Activated CD8-positive, alpha-beta memory T cell treated with anti-CD3 and anti-CD28 coated beads, Interleukin-2, amount 50 U/mL, for 48 hours (primary cell): ENCODE data around the gene CCNC.
"Not testable (repeated sequence)": the region's sequence is repeated elsewhere in the genome, so short reads cannot be mapped to it uniquely, and the experiment has no call there.

ENCODE experiments used
- DNase-seq: peaks from one replicate; pipeline ENCODE4 v3.0.0-alpha.2; 2020

The CCNC gene

DNA sequence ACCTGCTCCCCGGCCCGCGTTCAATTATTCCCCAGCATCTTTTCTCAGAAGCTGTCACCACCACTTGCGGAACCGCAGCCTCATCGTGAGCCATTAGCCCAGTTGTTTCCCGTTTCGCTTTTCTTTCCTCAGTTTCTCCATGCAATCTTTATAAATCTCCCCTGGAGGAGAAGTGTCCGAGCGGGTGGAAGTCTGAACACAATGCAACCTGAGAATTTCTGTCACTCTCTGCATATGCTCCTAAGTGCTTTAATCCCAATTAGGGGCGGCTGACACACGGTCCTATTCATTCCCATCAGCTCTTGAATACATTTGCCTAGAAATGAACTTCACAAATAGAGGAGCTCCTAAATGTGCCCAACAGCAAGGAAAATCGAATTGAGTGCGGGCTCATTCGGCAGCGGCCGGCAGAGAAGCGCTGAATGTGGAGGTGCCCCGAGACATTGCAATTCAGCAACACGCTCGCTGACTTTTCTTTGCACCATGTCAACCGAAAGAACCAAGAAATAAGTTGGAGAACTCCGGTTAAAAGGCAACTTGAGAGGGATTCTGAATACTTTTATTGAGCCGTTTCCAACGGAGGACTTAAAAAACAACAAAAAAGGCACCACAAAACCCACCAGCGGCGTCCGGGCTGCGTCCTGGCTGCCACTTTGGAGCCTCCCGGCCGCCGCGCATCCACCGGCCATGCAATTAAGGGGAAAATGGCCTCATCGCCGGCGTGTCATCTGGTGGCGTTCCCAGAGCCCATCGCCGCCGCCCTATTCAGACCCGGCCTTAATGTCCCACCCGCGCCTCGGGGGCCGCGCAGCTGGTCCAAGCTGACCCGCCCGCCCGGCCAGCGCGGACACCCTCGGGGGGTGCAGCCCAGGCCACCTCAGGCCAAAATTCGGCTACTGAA is 34.3 kb upstream of the CCNC start:
- peak; percentile 59 for DNase-seq

DNA sequence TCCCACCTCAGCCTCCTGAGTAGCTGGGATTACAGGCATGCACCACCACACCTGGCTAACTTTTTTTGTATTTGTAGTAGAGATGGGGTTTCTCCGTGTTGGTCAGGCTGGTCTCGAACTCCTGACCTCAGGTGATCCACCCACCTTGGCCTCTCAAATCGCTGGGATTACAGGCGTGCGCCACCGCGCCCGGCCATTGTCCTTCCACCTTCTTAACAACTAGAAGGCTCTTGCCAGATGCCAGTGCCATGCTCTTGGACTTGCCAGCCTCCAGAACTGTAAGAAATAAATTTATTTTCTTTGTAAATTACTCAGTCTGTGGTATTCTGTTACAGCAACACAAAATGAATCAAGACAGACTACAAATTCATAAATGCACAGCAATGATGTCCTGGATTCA is 26.2 kb upstream of the CCNC start:
- DNase-seq = not testable (repeated sequence)

DNA sequence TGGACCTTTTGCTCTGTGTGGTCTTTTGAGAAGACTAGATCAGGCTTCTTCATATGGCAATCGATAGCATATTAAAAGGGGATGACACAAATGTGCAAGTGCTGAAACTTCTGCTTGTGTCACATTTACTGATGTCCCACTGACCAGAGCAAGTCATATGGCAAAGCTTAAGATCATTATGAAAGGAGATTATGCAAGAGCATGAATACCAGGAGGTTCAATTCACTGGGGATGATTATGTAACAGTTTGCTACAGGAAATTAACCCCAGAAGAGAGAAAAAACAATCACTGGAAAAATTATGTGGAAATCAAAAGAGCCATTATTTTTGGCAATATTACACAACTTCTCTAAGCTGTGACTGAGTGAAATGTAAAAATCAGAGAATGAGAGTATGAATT is 24.4 kb upstream of the CCNC start:
- no peak for DNase-seq

DNA sequence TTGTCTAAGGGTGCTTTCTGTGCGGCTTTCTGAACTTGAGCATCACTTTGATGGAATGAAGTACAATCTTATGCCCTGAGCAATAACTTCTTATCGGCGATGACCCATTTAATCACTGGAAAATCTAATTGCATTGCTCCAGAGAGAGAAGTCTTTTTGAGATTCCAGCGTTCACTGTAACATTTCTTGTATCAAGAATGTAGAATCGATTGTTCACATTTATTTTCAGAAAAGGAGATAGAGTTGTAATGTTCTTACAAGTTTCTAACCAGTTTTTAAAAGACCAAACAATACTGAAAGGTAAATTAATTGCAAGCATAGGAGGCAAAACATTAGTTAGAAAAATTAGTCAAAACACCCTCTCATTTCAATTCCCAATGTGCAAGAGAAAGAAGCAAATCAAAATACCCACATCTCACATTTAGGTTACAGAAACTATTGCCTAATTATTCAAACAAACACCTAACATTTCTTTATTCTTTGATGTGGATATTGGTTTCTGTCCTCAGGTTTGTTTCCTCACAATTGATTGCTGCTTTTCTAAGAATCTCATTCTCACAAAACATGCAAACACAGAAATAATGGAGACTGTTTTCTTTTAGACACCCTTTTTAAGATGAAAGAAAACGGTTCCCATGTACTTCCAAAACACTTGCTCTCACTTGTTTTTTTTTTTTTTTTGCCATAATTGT is 23.4 kb upstream of the CCNC start:
- no peak for DNase-seq

DNA sequence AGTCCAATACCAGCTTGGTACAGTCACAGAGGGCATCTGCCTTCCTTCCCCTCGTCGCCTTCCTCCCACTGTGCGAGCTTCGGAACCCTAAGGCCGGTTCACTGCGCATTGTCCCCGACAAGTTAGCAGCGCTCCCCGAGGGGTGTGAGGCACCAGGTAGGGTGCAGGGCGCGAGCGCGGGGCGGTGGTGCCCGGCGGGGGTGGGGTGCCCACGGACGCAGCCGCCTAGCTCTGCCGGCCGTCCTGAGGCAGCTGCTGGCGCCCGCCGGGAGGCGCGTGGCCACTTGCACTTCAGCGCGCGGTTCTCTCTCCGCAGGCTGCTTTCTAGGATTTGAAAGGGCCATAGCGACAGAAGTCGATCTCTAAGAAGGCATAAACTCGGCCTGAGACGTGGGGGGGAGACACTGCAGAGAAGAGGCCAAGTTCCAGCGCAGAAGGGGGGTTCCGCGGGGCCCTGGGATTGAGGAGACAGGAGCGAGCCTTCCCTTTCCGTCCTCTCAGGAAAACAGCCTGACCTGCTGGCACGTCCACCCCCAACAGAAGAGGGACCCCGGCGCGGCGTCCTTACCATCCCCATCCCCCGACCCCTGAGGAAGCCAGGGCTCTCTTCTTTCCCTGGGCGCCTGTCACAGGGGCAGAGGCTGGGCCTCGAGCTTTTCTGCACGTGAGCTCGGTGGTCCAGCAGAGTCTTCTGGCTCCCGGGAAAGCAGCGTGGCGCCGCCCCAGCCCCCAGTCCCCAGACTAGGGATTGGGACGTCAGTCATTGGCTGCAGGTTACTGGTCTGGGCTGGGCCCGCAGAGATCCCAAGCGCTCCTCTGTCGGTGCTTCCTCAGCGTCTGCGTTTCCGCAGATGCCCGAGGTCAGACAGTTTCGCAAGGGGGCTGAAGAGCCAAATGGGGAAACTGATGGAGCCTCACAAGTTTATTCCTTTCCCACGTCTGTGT is 22.5 kb upstream of the CCNC start:
- DNase-seq = no peak

DNA sequence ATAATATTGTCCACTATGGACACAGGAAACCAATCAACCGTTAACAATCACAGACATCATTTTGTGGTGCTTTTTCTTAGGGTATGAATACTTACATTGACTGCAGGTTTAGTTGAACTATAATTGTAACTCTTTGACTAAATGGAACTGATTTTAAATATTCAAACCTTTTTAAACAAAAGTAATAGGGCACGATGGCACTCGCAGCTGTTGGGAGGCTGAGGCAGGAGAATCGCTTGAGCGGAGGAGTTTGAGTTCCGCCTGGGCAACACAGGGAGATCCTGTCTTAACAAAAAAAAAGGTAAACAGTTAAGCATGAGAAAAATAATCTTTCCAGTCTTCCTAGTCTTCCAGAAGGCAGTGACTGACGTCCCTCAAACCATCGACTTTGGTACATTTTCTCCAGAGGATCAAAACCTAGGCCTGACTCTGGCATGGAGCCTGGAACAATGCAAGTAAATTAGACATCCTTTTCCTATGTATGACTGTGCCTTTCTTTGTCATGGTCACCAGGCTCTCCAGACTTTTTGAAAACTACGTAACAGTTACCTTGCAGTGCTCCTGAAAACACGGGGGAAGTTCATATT is 21.5 kb upstream of the CCNC start:
- no peak for DNase-seq

DNA sequence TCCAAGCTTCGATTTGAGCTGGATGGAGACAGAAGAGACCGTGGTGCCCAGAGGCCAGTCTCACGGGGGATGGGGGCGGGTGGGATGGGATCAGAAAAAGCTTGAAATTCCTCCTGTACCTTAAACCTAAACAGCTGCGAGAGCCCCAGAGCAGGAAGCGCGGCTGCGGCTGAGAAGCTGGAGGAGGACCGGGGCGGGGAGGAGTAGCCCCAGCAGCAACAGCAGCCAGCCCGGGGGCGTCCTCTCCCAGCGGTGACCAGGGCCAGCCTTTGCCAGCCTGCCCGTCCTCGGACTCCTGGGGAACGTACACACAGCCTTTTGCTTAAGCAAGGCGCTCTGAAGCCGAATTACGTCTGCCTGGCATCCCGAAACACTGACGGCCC is 20.8 kb upstream of the CCNC start:
- DNase-seq = no peak

DNA sequence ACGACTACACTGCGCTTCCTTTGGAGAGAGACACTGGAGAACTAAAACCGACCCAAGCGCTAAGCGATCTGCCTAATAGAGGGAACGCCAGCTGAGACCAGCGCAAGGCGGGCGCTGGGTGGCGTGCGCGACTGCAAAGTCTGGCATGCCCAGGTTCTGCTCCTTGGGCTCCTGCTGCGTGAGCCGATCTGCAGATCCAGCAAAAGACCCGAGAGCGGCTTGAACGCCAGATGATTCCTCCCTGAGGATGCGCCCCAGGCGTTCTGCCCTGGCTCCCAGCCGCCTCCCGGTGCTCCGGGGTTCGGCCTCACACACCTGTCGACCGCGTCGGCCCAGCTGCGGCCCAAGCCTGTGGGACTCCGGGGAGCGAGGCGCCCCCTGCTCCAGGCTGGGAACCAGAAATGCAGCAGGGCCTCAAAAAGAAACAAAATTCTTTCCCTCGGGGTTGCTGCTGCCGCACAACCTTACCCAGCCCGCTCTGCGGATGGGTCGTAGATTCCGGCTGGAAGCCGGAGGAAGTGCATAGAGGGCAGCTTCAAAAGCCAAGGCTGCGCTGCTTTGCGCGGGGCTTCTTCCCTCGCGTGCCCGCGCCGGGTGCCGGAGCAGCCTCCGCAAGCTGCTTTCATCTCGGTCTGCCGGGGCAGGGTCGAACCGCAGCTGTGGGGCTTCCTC is 20.3 kb upstream of the CCNC start:
- peak; percentile 82 for DNase-seq

DNA sequence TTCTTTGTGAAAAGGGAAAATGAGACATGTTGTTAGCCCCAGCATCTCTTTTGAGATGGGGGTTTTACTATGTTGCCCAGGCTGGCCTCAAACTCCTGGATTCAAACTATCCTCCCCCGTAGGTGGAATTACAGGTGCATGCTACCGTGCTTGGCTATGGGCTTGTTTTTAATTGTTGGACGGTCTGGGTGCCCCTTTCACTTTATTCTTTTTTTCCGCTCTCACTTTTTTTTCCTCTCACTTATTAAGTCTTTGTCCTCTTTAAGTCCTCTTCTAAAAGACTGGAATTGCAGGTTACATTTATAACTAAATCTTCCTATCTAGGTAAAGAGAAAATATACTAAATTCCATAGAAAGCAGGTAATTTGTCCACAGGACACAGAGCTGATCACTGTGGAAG is 19.3 kb upstream of the CCNC start:
- no peak for DNase-seq

DNA sequence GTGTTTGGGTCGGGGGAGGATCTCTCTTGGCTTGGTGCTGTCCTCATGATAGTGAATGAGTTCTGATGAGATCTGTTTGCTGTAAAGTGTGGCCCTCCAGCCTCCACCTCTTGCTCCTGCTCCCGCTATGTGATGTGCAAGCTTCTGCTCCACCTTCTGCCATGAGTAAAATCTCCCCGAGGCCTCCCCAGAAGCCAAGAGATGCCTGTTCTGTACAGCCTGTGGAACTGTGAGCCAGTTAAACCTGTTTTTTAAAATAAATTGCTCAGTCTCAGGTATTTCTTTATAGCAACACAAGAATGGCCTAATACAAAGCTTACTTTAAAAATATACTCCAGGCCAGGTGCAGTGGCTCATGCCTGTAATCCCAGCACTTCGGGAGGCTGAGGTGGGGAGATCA is 11.3 kb upstream of the CCNC start:
- no peak for DNase-seq

DNA sequence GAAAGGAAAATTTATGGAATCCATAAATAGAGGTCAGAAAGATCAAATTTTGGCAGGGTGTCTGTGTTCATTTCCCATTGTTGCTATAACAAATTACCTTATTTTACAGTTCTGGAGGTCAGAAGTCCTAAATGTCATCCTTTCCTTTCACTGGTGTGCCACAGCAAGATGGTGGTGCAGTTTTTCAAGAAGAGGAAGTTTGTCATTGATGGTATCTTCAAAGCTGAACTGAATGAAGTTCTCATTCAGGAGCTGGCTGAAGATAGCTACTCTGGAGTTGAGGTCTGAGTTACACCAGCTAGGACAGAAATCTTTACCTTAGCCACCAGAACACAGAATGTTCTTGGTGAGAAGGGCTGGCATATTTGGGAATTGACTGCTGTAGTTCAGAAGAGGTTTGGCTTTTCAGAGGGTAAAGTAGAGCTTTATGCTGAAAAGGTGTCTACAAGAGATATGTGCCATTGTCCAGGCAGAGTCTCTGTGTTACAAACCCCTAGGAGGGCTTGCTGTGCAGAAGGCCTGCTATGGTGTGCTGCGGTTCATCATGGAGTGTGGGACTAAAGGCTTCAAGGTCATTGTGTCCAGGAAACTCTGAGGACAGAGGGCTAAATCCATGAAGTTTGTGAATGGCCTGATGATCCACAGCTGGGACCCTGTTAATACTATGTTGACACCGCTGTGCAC is 7.2 kb upstream of the CCNC start:
- no peak for DNase-seq

DNA sequence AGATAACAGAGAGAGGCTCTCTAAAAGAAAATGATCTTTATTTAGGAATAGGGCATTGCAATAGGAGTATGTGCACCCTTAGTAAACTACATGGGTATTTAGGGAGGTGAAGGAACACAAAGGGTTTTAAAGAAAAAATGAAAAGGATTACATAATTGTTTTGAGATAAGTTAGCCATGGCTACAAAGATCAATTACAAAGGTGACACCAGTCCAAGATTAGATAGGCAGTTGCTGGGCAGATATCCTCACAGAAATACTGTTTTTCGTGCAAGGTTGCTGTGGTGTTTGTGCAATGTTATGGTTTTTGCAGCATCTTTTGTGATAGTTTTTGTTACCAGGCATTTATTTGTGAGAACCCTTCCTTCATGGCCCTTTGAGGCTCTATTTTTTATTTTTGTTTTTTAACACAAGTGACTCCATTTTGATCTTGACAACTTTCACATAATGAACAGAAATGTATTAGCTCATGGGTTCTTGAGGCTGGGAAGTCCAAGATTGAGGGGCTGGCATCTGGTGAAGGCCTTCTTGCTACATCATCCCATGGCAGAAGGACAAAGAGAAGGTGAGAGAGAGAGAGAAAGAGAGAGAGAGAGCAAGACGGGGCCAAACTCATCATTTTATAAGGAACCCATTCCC is 5.6 kb upstream of the CCNC start:
- no peak for DNase-seq

DNA sequence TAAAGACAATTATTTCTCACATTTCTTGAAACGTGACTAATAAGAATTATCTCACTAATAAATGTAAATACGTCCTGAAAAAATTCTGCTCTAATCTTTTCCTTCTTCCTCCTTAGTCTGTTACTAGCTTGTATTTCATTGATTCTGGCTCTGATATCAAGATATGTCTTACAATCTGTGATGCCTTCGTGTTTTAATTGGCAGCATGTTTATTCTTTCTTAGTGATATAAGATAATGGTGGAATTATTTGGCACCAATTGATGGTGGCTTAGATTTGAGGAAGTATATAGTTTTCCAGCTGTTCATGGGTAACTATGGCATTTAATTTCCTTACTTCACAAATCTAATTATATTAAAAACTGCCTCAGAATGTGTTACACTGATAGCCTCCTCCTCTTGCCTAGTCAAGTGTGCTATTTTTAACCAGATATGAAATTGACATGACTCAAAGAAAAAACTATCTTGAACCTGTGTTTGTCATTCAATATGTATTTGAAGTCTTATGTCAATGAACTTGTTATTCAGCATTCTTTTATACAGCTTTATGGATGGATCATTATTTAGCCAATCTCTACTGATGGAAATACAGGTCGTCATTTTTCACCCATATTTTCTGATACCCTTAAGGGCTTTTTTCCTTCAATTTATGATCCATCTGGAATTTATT is 5.3 kb downstream of the CCNC start:
- no peak for DNase-seq

DNA sequence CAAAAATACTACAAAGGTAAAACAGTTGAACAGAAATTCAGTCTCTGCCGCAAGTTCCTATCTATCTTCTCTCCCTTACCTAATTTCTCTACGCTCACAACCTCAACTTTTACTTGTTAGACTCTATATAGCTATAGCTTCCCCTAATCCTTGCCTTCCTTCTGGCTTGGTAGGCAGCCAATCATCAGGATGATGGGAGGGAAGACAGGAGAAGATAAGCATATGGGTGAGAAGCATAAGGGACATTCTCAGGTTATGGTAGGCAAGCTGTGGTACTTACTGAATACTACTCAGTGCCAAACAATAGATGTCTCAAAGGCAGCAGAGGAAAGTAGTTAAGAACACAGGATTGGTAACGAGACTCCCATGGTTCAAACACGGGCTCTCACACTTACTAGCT is 7.8 kb downstream of the CCNC start:
- DNase-seq = no peak

DNA sequence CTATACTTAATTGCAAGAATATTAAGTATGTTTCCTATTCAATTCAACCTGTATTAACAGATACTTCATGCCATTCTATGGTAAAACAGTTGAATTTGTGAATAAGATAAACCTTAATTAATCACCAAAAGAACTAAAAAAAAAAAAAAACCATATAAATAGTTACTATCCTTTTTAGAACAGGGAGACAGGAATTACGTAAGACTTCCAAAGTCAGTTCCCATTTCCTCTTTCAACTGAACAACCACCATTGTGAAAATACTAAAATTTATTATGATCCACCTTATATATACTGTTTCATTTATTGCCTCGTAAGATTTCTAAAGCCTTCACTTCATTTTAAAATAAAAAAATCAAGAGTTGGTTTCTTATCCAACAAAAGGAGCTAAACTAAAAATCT is 9.4 kb downstream of the CCNC start:
- DNase-seq = no peak

DNA sequence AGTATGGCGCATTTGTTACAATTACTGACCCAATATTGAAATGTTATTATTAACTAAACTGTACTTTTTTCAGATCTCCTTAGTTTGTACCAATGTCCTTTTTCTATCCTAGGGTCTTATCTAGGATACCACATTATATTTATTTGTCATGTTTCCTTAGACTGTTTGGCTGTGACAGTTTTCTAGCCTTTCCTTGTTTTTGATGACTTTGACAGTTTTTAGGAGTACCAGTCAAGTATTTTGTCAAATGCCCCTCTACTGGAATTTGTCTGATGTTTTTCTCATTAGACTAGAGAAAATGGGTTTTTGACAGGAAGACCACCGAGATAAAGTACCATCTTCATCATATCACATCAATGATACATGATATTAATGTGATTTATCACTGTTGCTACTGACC is 14.6 kb downstream of the CCNC start:
- no peak for DNase-seq

DNA sequence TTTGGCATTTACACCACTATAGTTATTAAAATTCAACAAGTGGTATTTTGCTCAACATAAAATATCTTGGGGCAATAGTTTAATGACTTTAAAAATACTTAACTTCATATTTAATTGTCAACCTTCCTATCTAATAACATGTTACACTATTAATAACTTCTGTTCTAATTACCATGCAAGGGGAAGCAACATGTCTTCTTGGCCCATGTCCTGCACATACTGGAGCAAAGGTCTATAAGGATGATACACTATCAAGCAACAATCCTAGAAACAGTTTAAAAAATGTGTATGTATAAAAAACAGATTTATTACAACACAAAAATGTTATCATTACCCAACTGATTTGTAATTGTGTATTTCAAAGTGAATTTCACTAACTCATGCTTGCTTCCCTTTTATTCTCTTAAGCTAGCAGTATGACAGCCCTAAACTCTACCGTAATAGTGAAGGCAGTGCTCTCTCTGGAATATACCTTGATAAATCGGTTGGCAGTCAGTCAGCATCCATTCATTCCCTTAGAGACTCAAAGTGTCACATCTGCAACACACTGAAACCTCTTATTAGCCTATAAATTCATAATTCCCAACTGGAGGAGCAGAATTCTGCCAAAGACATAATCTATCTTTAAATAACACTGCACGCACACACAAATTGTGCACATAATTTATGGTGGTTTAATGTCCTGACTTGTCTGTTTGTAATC is 18.3 kb downstream of the CCNC start:
- DNase-seq = no peak

DNA sequence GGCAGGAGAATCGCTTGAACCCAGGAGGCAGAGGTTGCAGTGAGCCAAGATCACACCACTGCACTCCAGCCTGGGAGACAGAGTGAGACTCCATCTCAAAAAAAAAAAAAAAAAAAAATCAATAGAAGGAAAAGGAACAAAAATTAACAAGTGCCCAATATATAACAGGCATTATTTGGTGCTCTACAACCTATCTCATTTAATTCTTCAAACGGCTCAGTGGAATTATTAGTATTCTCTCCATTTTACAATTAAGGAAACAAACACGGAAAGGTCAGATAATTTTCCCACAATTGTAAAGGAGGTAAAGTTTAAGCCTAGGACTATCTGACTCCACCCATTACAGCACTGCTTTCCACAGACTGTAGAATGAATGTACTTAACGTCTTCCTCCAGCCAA is 19.8 kb downstream of the CCNC start:
- no peak for DNase-seq

DNA sequence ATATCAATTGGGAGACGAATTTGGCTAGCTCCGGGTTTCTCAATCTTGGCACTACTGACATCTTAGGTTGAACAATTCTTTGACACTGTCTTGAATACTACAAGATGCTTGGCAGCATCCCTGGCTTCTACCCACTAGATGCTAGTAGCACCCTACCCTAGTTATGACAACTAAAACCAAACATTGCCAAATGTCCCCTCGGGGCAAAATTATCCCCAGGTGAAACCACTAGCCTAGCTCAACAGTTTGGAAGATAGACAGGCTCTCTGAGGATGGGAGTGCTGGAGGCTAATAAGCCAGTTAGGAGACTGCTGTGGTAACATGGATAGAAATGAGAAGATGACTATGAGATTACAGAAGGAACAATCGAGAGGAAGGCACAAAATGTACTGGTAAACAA is 20.9 kb downstream of the CCNC start:
- DNase-seq = no peak

DNA sequence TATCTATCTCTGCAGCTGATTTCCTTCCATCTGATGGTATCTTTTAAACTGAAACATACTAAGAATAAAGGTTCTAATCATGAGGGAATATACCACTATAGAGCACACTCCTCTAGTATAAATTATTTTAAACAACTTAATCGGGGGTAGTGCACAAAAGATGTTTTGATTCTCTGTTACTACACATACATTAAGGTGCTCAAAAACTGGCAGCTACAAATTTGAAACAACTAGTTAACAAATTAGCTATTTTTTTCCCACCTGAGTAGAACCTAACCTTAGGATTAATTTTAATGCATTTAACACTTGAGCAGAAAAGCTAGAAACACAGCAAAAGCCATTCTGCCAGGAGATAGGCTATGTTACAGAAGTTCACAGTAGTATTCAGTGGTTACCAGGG is 23.0 kb downstream of the CCNC start:
- DNase-seq = no peak
